Loucy (cell line): ENCODE measurements around the gene RABIF.
"Not testable (repeated sequence)": the region's sequence is repeated elsewhere in the genome, so short reads cannot be mapped to it uniquely, and the experiment has no call there.

ENCODE experiments used
- H2AFZ ChIP-seq: fragments of 200-600 bp; sonication (generic); 2 replicates; pipeline ENCODE4 v1.6.0; 2016; ENCODE audit warnings: antibody characterized with exemption, mild to moderate bottlenecking, low read length, moderate library complexity
- H3F3A ChIP-seq: fragments of 200-600 bp; 2 replicates; pipeline ENCODE4 v1.6.0; 2016; ENCODE audit warnings: antibody characterized with exemption, low read depth, mild to moderate bottlenecking
- H3K27me3 ChIP-seq: fragments of 200-600 bp; sonication (generic); 2 replicates; pipeline ENCODE4 v1.6.1; 2014; ENCODE audit warnings: low read length, mild to moderate bottlenecking; ENCODE audit not compliant: insufficient read depth, poor library complexity, severe bottlenecking
- H3K36me3 ChIP-seq: fragments of 200-600 bp; sonication (generic); 2 replicates; pipeline ENCODE4 v1.6.1; 2016; ENCODE audit warnings: low read length; ENCODE audit not compliant: insufficient read depth
- H3K4me1 ChIP-seq: fragments of 200-600 bp; sonication (generic); 2 replicates; pipeline ENCODE4 v1.5.1; 2014; ENCODE audit warnings: low read length, mild to moderate bottlenecking; ENCODE audit not compliant: insufficient read depth, poor library complexity, severe bottlenecking
- H3K4me2 ChIP-seq: fragments of 200-600 bp; sonication (generic); 2 replicates; pipeline ENCODE4 v1.6.0; 2014; ENCODE audit warnings: antibody characterized with exemption, low read length, low read depth, mild to moderate bottlenecking; ENCODE audit not compliant: poor library complexity, severe bottlenecking
- H3K4me3 ChIP-seq: fragments of 200-600 bp; sonication (generic); 2 replicates; pipeline ENCODE4 v1.5.1; 2014; ENCODE audit warnings: low read length, mild to moderate bottlenecking, mixed read lengths; ENCODE audit not compliant: poor library complexity, severe bottlenecking
- H3K79me2 ChIP-seq: fragments of 200-600 bp; sonication (generic); 2 replicates; pipeline ENCODE4 v1.6.1; 2014; ENCODE audit warnings: low read length; ENCODE audit not compliant: insufficient read depth
- H3K9ac ChIP-seq: fragments of 200-600 bp; sonication (generic); 2 replicates; pipeline ENCODE4 v1.6.0; 2014; ENCODE audit warnings: mild to moderate bottlenecking, low read depth, low read length, moderate library complexity; ENCODE audit not compliant: poor library complexity, severe bottlenecking
- H3K9me2 ChIP-seq: fragments of 200-600 bp; sonication (generic); replicated peaks from 2 replicates; pipeline ENCODE4 v1.6.1; 2016; ENCODE audit warnings: low read depth, low read length, mixed read lengths
- H3K9me3 ChIP-seq: fragments of 200-600 bp; sonication (generic); 2 replicates; pipeline ENCODE4 v1.6.1; 2014; ENCODE audit warnings: mild to moderate bottlenecking, antibody characterized with exemption, low read length, low read depth; ENCODE audit not compliant: insufficient read depth
- H4K20me1 ChIP-seq: fragments of 200-600 bp; sonication (generic); 2 replicates; pipeline ENCODE4 v1.6.0; 2014; ENCODE audit warnings: antibody characterized with exemption, low read length, mild to moderate bottlenecking; ENCODE audit not compliant: insufficient read depth, poor library complexity, severe bottlenecking
- CTCF ChIP-seq: fragments of 200-600 bp; sonication (generic); conservative IDR thresholded peaks from 2 replicates; pipeline ENCODE4 v1.5.1; 2014; ENCODE audit warnings: mild to moderate bottlenecking, antibody characterized with exemption, low read length
- EZH2phosphoT487 ChIP-seq: fragments of 200-600 bp; IDR thresholded peaks from 2 replicates; pipeline ENCODE4 v1.6.1; 2018; ENCODE audit warnings: antibody characterized with exemption, mild to moderate bottlenecking, moderate library complexity, borderline replicate concordance

The RABIF gene

GRCh38 chr1:202915146-202915545 lies 26.2 kb upstream of the RABIF start:
- Histone ChIP-seq H3K4me1 (no peaks in the 10 kb centered on the region), H3K36me3 (peaks cover 69% of the 10 kb centered on the region; the same call in 1 of the 2 replicates)

DNA sequence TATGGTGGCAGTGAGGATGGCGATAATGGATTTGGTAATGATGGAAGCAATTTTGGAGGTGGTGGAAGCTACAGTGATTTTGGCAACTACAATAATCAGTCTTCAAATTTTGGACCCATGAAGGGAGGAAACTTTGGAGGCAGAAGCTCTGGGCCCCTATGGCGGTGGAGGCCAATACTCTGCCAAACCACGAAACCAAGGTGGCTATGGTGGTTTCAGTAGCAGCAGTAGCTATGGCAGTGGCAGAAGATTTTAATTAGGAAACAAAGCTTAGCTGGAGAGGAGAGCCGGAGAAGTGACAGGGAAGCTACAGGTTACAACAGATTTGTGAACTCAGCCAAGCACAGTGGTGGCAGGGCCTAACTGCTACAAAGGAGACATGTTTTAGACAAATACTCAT lies 23.5 kb upstream of the RABIF start:
- not testable (repeated sequence) for H3K4me1 ChIP-seq, H3F3A ChIP-seq, H2AFZ ChIP-seq, H3K4me3 ChIP-seq, H3K9me2 ChIP-seq, H3K9me3 ChIP-seq, H3K79me2 ChIP-seq, H3K4me2 ChIP-seq, H3K27me3 ChIP-seq, H3K9ac ChIP-seq, H4K20me1 ChIP-seq
- peaks cover 72% of the 10 kb centered on the region; the same call in 1 of the 2 replicates for H3K36me3 ChIP-seq

More at GRCh38 chr1:202915146-202915545, 26.2 kb upstream of the RABIF start:
- Histone ChIP-seq H3K79me2 (no peaks in the 10 kb centered on the region), H3K9me3 (no peaks in the 10 kb centered on the region), H3K27me3 (no peaks in the 10 kb centered on the region), H3K4me3 (no peak overlapping the region), H4K20me1 (no peaks in the 10 kb centered on the region), H3K4me2 (no peak overlapping the region), H3K9ac (no peak overlapping the region), H3F3A (no peaks in the 10 kb centered on the region), H2AFZ (no peak overlapping the region), H3K9me2 (no peaks in the 10 kb centered on the region)
- TF ChIP-seq EZH2phosphoT487 (no peak), CTCF (no peak)

GRCh38 chr1:202909494-202909893 lies 20.5 kb upstream of the RABIF start:
- Histone ChIP-seq H3F3A (no peaks in the 10 kb centered on the region), H3K79me2 (no peaks in the 10 kb centered on the region), H2AFZ (no peak overlapping the region), H4K20me1 (no peaks in the 10 kb centered on the region), H3K4me3 (no peak overlapping the region), H3K9ac (no peak overlapping the region), H3K4me1 (no peaks in the 10 kb centered on the region), H3K9me2 (no peaks in the 10 kb centered on the region), H3K27me3 (no peaks in the 10 kb centered on the region), H3K4me2 (no peak overlapping the region), H3K9me3 (no peaks in the 10 kb centered on the region), H3K36me3 (peaks cover 63% of the 10 kb centered on the region; the same call in 1 of the 2 replicates)
- TF ChIP-seq EZH2phosphoT487 (no peak), CTCF (no peak)

DNA sequence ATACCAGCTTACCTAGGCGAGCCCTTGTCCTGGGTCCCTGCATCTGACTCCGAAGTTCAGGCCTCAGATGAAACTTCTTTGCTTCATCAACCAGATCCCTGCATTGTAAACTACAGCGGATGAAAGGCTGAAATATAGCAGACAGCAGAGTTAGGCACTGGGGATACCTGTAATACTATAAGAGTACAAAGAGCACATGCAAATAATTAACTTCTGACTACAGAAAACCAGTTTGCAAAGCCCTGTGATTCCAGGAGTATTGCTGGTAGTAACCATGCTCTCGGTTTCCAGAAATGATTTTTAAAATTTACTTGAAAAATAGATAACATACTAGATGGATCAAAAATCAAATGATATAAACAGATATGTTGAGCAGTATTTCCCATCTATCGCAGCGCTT lies 20.0 kb upstream of the RABIF start:
- no peaks in the 10 kb centered on the region for H3K4me1 ChIP-seq
- H3K9me2 ChIP-seq = no peaks in the 10 kb centered on the region
- no peak overlapping the region for H3K4me3 ChIP-seq
- no peak overlapping the region for H3K9ac ChIP-seq
- H3K4me2 ChIP-seq = no peak overlapping the region
- no peaks in the 10 kb centered on the region for H3K27me3 ChIP-seq
- H3K36me3 ChIP-seq = peaks cover 63% of the 10 kb centered on the region; the same call in 1 of the 2 replicates
- no peaks in the 10 kb centered on the region for H3K79me2 ChIP-seq
- no peak overlapping the region for H2AFZ ChIP-seq
- H3K9me3 ChIP-seq = no peaks in the 10 kb centered on the region
- TF ChIP-seq EZH2phosphoT487 (no peak), CTCF (no peak)
- no peaks in the 10 kb centered on the region for H3F3A ChIP-seq
- no peaks in the 10 kb centered on the region for H4K20me1 ChIP-seq
